ENCODE data around the gene POLA1.

The POLA1 gene

DNA sequence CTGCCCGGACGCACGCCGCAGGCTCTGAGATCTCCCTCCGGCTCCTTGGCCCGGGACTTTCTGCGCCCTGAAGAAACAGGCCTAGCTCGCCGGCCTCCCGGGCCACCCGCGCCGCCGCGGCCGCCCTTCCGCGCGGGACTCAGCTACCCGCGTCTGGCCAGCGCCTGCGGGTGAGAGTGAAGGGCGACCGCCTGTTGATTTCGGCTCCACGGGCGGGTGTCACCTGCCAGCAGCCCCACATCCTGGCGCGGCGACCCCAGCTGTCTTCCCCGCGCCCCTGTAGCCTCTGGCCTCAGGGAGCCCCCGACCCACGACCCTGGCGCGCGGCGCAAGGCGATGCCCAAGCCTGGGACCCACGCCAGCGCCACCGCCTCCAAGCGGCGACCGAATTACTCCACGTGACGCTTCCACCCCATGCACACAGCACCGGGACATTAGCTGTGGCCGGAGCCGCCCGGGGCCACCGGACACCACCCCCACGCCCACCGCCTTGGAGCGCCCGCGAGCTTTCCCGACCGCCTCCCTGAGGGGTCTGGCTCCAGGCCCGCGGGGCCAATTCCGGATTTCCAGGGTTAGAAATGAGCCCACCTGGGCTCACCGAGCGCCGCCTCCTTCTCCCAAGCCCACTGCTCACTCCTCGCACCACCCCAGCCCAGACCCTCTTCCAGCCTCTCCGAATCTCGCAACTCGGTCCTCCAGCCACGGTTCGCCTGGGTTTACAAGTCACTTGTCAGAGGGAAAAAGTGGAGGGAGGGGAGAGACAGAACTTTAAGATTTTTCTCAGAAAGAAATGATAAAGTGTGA is 311.9 kb downstream of the POLA1 start:
- H3K9me3 ChIP-seq (ENCODE audit: control insufficient read depth, low read length), result no peaks in the 10 kb centered on the region
- no peak overlapping the region for H3K9ac ChIP-seq
- H3K4me1 ChIP-seq, result no peaks in the 10 kb centered on the region
- TF ChIP-seq, protein P1, sequence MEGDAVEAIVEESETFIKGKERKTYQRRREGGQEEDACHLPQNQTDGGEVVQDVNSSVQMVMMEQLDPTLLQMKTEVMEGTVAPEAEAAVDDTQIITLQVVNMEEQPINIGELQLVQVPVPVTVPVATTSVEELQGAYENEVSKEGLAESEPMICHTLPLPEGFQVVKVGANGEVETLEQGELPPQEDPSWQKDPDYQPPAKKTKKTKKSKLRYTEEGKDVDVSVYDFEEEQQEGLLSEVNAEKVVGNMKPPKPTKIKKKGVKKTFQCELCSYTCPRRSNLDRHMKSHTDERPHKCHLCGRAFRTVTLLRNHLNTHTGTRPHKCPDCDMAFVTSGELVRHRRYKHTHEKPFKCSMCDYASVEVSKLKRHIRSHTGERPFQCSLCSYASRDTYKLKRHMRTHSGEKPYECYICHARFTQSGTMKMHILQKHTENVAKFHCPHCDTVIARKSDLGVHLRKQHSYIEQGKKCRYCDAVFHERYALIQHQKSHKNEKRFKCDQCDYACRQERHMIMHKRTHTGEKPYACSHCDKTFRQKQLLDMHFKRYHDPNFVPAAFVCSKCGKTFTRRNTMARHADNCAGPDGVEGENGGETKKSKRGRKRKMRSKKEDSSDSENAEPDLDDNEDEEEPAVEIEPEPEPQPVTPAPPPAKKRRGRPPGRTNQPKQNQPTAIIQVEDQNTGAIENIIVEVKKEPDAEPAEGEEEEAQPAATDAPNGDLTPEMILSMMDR (IDR thresholded peaks at IDR 0.05), result no peak
- H3K79me2 ChIP-seq, result no peaks in the 10 kb centered on the region
- H2AFZ ChIP-seq, result no peak overlapping the region
- H3K4me2 ChIP-seq (ENCODE audit: low read length), result no peak overlapping the region
- no peaks in the 10 kb centered on the region for H3K27me3 ChIP-seq (ENCODE audit: control insufficient read depth, insufficient read depth, low read length)
- no peak overlapping the region for H3K27ac ChIP-seq
- no peaks in the 10 kb centered on the region for H3K36me3 ChIP-seq (ENCODE audit: control insufficient read depth, insufficient read depth, low read length)
- no peak overlapping the region for H3K4me3 ChIP-seq (ENCODE audit: low read depth, low read length)

DNA sequence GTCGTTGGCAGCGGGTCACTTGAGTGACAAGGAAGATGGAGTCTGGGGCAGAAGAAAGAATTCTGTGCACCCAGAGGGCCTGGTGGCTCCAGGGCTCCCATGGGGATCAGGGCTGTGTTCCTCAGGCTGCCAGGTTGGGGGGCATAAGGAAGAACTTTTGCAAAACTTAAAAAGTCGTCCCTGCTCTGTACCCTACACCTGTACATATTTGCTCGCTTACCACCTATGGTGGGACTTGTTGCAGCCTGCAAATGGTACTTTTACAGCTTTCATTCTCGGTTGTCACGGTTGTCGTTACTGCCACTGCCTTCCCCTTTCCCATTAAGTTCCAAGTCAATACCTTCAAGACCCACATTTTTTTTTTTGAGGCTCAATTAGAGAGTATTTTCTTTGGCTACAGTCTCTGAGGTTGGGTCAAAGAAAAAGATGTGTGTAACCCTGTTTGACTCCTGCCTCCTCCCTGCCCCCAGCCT is 312.9 kb downstream of the POLA1 start:
- Histone ChIP-seq H3K79me2 (no peaks in the 10 kb centered on the region), H3K4me1 (no peaks in the 10 kb centered on the region), H2AFZ (no peak overlapping the region), H3K36me3 (ENCODE audit: control insufficient read depth, insufficient read depth, low read length) (no peaks in the 10 kb centered on the region), H3K27me3 (ENCODE audit: control insufficient read depth, insufficient read depth, low read length) (no peaks in the 10 kb centered on the region), H3K4me3 (ENCODE audit: low read depth, low read length) (no peak overlapping the region), H3K4me2 (ENCODE audit: low read length) (no peak overlapping the region), H3K27ac (no peak overlapping the region), H3K9ac (no peak overlapping the region), H3K9me3 (ENCODE audit: control insufficient read depth, low read length) (no peaks in the 10 kb centered on the region)
- TF ChIP-seq, protein P1 (IDR thresholded peaks at IDR 0.05), result no peak

DNA sequence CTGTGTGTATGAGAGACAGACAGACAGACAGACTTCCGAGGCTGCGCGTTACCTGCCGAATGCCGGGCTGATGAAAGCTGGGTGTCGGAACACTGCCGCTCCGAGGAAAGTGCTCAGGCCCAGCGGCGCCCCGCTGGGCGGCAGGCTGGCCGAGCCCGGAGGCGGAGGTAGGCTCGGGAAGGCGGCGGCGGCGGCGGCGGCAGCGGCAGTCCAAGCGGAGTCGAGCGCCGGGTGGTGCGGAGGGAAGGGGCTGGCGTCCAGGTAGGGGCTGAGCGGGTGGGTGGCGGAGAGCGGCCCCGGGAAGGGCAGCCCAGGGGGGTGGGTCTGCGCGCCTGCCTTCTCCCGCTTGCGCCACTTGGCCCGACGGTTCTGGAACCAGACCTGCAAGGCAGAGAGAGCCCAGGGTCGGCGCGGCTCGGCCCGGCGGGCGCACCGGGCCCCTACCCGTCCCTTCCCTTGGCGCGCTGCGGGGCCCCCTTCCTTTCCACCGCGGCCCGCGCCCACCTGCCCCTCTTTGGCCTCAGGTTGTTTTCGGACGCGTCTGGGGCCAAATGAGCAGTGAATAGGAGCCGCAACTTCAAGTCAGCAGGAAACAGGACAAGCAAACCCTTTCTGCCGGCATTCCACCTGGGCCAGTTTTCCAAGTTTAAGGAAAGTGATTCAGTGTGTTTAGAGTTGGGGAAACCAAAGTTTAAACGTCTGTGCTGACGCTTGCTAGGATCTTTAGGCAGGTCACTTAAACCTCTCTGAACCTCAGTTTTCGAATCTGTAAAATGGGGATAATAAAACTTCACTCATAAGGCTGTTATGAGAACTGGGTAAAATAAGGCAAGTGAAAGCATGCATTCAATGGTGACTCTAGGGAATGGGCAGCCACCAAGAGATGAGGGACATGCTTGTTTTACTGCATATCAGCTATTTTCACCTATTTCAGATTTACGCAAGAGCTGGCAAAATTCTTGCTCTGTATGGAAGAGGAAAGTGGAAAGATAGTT is 313.6 kb downstream of the POLA1 start:
- Histone ChIP-seq H3K27ac (no peak overlapping the region), H3K9me3 (ENCODE audit: control insufficient read depth, low read length) (no peaks in the 10 kb centered on the region), H3K27me3 (ENCODE audit: control insufficient read depth, insufficient read depth, low read length) (no peaks in the 10 kb centered on the region), H3K9ac (no peak overlapping the region), H3K4me3 (ENCODE audit: low read depth, low read length) (no peak overlapping the region), H3K79me2 (no peaks in the 10 kb centered on the region), H3K36me3 (ENCODE audit: control insufficient read depth, insufficient read depth, low read length) (no peaks in the 10 kb centered on the region), H3K4me1 (no peaks in the 10 kb centered on the region), H3K4me2 (ENCODE audit: low read length) (no peak overlapping the region), H2AFZ (no peak overlapping the region)
- TF ChIP-seq, protein P1 (IDR thresholded peaks at IDR 0.05), result no peak

DNA sequence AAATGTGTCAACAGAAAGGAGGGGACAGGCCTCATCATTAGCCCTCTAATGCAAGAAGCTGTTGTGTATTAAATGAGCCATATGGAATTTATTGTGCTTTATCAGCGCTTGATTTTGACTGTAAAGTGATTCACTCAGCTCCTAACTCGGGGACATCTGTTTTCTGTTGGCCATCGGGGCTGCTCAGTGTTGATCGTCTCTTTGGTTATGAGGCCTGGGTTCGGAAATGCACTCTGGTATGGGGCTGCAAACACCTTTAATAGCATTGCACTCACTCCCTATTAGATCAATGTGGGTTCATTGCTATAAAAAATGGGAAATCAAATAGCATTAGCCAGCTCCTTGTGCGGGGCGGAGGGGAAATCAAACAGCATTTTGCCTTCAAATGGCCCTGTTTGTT is 315.7 kb downstream of the POLA1 start:
- Histone ChIP-seq H2AFZ (no peak overlapping the region), H3K4me2 (ENCODE audit: low read length) (no peak overlapping the region), H3K27ac (no peak overlapping the region), H3K4me1 (no peaks in the 10 kb centered on the region), H3K79me2 (no peaks in the 10 kb centered on the region), H3K36me3 (ENCODE audit: control insufficient read depth, insufficient read depth, low read length) (no peaks in the 10 kb centered on the region), H3K9ac (no peak overlapping the region), H3K4me3 (ENCODE audit: low read depth, low read length) (no peak overlapping the region), H3K9me3 (ENCODE audit: control insufficient read depth, low read length) (no peaks in the 10 kb centered on the region), H3K27me3 (ENCODE audit: control insufficient read depth, insufficient read depth, low read length) (no peaks in the 10 kb centered on the region)
- TF ChIP-seq, protein P1 (IDR thresholded peaks at IDR 0.05), result no peak

Data from parathyroid adenoma (tissue), 2 donors.